ENCODE data around the gene PMEL.
"Not testable (repeated sequence)": the region's sequence is repeated elsewhere in the genome, so short reads cannot be mapped to it uniquely, and the experiment has no call there.

The PMEL gene

DNA sequence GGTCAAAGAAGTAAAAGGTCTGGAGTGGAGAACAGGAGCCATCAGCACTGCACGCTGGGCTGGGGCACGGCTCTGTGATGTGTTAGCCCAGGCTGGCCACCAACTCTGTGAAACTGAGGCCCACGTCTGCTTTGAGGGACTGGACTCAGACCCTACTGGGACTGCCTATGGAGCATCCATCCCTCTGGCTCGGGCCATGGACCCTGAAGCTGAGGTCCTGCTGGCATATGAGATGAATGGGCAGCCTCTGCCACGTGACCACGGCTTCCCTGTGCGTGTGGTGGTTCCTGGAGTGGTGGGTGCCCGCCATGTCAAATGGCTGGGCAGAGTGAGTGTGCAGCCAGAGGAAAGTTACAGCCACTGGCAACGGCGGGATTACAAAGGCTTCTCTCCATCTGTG, 38.4 kb upstream of the PMEL start:
- H3K4me3 ChIP-seq (ENCODE audit: control insufficient read depth, low read depth, low read length), result no peak overlapping the region
- DNase-seq (ENCODE audit: low read depth), result no peak
- TF ChIP-seq, protein P1, sequence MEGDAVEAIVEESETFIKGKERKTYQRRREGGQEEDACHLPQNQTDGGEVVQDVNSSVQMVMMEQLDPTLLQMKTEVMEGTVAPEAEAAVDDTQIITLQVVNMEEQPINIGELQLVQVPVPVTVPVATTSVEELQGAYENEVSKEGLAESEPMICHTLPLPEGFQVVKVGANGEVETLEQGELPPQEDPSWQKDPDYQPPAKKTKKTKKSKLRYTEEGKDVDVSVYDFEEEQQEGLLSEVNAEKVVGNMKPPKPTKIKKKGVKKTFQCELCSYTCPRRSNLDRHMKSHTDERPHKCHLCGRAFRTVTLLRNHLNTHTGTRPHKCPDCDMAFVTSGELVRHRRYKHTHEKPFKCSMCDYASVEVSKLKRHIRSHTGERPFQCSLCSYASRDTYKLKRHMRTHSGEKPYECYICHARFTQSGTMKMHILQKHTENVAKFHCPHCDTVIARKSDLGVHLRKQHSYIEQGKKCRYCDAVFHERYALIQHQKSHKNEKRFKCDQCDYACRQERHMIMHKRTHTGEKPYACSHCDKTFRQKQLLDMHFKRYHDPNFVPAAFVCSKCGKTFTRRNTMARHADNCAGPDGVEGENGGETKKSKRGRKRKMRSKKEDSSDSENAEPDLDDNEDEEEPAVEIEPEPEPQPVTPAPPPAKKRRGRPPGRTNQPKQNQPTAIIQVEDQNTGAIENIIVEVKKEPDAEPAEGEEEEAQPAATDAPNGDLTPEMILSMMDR (IDR thresholded peaks at IDR 0.05; ENCODE audit: control insufficient read depth, insufficient read depth, low read depth, low read length, missing control alignments), result no peak

DNA sequence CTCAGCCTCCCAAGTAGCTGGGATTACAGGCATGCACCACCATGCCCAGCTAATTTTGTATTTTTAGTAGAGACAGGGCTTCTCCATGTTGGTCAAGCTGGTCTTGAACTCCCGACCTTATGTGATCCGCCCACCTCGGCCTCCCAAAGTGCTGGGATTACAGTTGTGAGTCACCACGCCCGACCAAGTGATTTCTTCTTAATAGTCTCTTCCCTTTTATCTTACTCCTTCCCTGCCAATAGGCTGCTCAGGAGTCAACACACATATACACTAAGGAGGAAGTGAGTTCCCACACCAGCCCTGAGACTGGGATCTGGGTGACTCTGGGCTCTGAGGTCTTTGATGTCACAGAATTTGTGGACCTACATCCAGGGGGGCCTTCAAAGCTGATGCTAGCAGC, 37.5 kb upstream of the PMEL start:
- not testable (repeated sequence) for H3K4me3 ChIP-seq (ENCODE audit: control insufficient read depth, low read depth, low read length); DNase-seq (ENCODE audit: low read depth)

DNA sequence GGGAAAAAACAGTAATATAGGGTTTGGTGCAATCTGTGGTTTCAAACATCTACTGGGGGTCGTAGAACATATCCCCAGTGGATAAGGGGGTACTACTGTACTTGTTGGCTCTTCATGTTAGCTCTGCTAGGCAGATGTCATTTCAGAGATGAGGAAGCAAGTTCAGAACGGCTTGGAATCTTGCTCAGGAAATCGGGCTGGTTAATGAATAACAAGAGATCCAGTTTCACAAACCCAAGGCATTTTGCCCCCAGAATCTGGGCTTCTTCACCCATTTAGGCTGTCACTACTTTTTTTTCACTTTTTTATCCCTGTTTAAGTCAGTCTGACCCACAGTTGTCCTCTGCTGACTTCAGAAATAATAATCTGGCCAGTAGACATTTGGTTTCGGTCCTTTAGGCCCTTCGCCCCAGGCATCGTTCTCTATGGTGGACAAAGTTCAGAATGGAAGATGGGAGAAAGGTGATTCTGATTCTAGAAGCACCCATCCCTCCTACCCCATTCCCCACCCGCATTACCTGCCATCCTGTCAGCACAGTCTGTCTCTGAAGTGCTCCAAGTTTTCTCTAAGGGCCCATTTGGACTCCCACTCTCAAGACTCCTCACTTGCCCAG, 35.8 kb upstream of the PMEL start:
- DNase-seq (ENCODE audit: low read depth), result no peak
- TF ChIP-seq, protein P1 (IDR thresholded peaks at IDR 0.05; ENCODE audit: control insufficient read depth, insufficient read depth, low read depth, low read length, missing control alignments), result no peak
- no peak overlapping the region for H3K4me3 ChIP-seq (ENCODE audit: control insufficient read depth, low read depth, low read length)

DNA sequence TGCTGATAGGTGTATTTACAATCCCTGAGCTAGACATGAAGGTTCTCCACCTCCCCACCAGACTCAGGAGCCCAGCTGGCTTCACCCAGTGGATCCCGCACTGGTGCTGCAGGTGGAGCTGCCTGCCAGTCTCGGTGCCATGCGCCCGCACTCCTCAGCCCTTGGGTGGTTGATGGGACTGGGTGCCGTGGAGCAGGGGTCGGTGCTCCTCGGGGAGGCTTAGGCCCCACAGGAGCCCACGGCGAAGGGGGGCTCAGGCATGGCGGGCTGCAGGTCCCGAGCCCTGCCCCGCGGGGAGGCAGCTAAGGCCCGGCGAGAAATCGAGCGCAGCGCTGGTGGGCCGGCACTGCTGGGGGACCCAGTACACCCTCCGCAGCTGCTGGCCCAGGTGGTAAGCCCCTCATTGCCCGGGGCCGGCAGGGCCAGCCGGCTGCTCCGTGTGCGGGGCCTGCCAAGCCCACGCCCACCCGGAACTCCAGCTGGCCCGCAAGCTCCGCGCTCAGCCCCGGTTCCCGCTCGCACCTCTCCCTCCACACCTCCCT, 34.2 kb upstream of the PMEL start:
- DNase-seq (ENCODE audit: low read depth); H3K4me3 ChIP-seq (ENCODE audit: control insufficient read depth, low read depth, low read length): not testable (repeated sequence)

DNA sequence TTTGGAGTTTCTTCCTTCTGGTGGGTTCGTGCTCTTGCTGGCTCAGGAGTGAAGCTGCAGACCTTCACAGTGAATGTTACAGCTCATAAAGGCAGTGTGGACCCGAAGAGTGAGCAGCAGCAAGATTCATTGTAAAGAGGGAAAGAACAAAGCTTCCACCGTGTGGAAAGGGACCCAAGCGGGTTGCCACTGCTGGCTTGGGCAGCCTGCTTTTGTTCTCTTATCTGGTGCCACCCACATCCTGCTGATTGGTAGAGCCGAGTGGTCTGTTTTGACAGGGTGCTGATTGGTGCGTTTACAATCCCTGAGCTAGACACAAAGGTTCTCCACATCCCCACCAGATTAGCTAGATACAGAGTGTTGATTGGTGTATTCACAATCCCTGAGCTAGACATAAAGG, 33.7 kb upstream of the PMEL start:
- not testable (repeated sequence) for H3K4me3 ChIP-seq (ENCODE audit: control insufficient read depth, low read depth, low read length); DNase-seq (ENCODE audit: low read depth)

DNA sequence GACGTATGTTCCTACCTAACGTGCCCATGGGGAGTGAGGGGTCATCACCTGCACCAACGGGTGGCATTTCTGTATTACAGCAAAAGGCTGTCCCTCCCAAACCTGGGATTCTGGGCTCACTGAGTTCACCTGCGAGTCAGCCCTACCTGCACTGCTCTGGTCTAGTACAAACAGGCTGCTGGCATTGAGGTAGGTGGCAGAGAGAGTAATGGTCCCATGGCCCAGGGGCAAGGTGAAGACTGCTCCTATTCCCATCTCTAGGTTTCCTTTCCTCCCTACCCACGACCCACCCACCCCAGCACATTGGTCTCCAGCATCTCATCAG, 31.7 kb upstream of the PMEL start:
- no peak for DNase-seq (ENCODE audit: low read depth)
- peak overlapping the region; percentile 82 for H3K4me3 ChIP-seq (ENCODE audit: control insufficient read depth, low read depth, low read length)
- TF ChIP-seq, protein P1 (IDR thresholded peaks at IDR 0.05; ENCODE audit: control insufficient read depth, insufficient read depth, low read depth, low read length, missing control alignments), result no peak

DNA sequence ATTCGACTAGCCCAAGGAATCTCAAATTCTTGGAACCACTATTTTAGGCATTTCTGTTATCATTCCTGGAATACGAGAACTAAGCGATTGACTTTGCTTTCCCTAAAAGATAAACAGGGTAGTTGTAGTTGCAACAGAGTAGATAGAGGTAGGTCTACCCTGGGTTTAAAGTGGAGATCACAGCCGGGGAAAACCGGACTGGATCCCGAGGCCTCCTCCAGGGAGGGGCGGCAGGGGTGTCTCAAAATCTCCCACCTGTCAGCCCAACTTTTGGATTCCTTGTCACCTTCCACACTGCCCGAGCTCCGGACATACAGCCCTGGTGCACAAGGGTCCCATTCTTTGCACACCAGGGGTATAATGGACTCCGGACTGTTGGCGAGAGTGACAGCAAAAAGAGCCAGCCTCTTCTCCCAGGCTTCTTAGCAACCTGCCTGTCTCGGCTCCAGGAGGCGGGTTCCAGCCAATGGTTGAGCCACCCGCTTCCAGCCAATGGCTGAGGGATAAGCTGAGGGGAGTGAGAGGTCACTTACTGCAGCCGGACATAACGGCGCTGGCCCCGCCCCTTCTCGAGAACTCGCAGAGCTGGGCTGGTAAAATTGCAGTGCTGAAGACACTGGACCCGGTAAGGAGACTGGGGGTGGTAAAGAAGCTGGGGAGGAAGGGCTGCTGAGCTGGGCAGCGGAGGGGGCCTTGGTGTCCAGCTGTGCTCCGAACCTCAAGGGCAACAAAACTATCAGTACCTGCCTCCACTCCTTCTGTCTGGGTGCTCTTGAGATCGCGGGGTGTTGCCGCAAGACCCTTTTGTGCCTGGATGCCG, 31.1 kb upstream of the PMEL start, which contains the start of gene SUOX:
Gene SUOX, plus strand, starts transcription at position 562 of the 820 bp plus-strand sequence. CDS start 4,946 bp downstream, outside the sequence.
- TF ChIP-seq, protein P1 (IDR thresholded peaks at IDR 0.05; ENCODE audit: control insufficient read depth, insufficient read depth, low read depth, low read length, missing control alignments), result no peak
- peak; percentile 92 for DNase-seq (ENCODE audit: low read depth)
- peak within 1 kb of the TSS; percentile 82 for H3K4me3 ChIP-seq (ENCODE audit: control insufficient read depth, low read depth, low read length)

DNA sequence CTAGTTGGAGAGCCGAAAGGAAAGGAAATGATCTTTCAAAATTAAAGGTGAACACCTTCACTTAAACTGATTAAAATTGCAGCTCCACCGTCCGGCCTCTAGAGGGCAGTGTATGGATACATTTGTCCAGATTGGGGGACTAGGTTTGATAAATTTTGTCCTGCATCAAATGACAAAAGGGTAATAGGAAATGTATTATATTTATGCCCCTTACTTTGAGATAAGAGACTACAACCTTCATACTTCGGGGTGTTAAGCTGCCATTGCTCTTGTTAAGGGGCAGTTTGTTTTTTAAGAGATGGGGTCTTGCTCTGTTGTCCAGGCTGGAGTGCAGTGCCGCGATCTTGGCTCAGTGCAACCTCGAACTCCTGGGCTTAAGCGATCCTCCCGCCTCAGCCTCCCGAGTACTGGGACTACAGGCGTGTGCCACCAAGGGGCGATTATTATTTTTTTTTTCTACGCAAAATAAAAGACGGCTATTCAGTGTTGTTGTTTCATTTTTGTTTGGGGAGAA, 30.4 kb upstream of the PMEL start:
- DNase-seq (ENCODE audit: low read depth), result no peak
- H3K4me3 ChIP-seq (ENCODE audit: control insufficient read depth, low read depth, low read length), result peak overlapping the region; percentile 82
- TF ChIP-seq, protein P1 (IDR thresholded peaks at IDR 0.05; ENCODE audit: control insufficient read depth, insufficient read depth, low read depth, low read length, missing control alignments), result peak; percentile 78

Measured in AG09309 (cell line).